Muscle layer of duodenum (tissue), 2 donors: ENCODE results near the gene DUSP5.

Experiments used
- H3K27ac ChIP-seq: one replicate; pipeline ENCODE4 v1.7.0; 2013; ENCODE audit warnings: mild to moderate bottlenecking, low read length
- H3K27me3 ChIP-seq: one replicate; pipeline ENCODE4 v1.7.0; 2013; ENCODE audit warnings: low read depth, mild to moderate bottlenecking, control low read depth, low read length
- H3K36me3 ChIP-seq, 2 donors: one replicate each; pipeline ENCODE4 v1.7.0; 2013; ENCODE audit warnings: low read length in 2 of 2, control low read depth in 1 of 2, mild to moderate bottlenecking in 1 of 2; ENCODE audit not compliant: insufficient read depth in 2 of 2, control insufficient read depth in 1 of 2
- H3K4me1 ChIP-seq, 2 donors: one replicate each; pipeline ENCODE4 v1.7.0; 2013; ENCODE audit warnings: low read length in 2 of 2, mild to moderate bottlenecking in 2 of 2, control low read depth in 1 of 2, moderate library complexity in 1 of 2; ENCODE audit not compliant: insufficient read depth in 2 of 2, control insufficient read depth in 1 of 2
- H3K4me3 ChIP-seq, 2 donors: one replicate each; pipeline ENCODE4 v1.7.0; 2013; ENCODE audit warnings: low read length in 2 of 2, low read depth in 1 of 2, mild to moderate bottlenecking in 1 of 2
- H3K9me3 ChIP-seq, 2 donors: one replicate each; pipeline ENCODE4 v1.7.0; 2013; ENCODE audit warnings: low read length in 2 of 2, control low read depth in 1 of 2, mild to moderate bottlenecking in 1 of 2; ENCODE audit not compliant: control insufficient read depth in 1 of 2
- donor health status: healthy.

Gene DUSP5

GRCh38 chr10:110483633-110484032, 14.1 kb upstream of the DUSP5 start:
- Histone ChIP-seq H3K27me3 (no peaks in the 10 kb centered on the region), H3K36me3 (no peaks in the 10 kb centered on the region), H3K4me3 (no peak overlapping the region), H3K27ac (no peak overlapping the region), H3K4me1 (no peaks in the 10 kb centered on the region), H3K9me3 (no peaks in the 10 kb centered on the region)

DNA sequence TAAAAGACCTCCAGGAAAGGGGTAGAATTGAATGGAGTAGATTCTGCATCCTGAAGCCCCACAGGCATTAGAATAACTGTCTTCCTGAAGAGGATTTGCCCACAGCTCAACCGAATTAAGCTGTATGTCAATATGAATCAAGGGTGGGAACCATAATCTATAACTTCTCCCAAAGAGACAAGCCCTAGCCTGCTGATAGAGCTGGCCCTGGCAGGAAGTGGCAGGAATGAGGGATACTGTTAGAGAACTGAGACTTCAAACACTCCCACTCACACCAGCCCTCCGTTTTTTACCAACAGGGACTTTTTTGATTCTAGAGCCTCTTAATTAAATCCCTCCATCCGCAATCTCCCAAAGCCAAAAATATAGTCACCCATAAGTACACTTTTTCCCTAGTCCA, 12.2 kb upstream of the DUSP5 start:
- Histone ChIP-seq H3K27ac (no peak overlapping the region), H3K27me3 (no peaks in the 10 kb centered on the region), H3K4me3 (no peak overlapping the region), H3K36me3 (no peaks in the 10 kb centered on the region), H3K9me3 (no peaks in the 10 kb centered on the region), H3K4me1 (no peaks in the 10 kb centered on the region)

DNA sequence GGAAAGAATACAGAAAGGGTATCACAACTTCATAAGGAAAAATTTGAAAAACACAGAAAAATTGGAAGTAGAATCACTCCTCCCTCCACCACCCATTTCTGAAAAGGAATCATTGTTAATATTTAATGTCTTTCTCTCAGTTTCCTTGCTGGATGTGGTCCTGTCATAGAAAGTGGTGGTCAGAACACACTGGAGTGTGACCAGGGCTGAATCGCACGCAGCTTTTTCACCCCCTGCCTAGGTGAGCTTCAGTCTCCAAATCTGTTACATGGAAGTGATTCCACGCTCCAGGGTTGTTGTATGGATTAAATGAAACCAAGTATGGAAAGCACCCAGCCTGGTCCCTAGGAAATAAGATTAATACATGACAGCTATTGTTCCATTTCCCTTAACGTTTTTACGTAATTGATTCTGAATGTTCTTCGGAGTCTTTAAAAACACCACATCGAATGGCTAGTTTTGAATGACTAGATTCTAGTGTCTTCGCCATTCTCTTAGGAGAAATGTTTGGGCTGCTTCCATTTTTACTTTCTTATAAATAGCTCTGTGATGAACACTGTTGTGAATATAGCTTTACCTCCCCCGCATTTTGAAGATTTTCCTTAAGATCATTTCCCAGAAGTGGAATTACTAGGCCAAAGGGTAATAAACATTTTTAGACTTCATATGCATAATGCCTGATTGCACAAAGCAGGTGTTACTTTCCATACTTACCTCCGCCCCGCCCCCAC, 10.9 kb upstream of the DUSP5 start:
- no peaks in the 10 kb centered on the region for H3K36me3 ChIP-seq
- H3K27ac ChIP-seq, result no peak overlapping the region
- no peaks in the 10 kb centered on the region for H3K27me3 ChIP-seq

DNA sequence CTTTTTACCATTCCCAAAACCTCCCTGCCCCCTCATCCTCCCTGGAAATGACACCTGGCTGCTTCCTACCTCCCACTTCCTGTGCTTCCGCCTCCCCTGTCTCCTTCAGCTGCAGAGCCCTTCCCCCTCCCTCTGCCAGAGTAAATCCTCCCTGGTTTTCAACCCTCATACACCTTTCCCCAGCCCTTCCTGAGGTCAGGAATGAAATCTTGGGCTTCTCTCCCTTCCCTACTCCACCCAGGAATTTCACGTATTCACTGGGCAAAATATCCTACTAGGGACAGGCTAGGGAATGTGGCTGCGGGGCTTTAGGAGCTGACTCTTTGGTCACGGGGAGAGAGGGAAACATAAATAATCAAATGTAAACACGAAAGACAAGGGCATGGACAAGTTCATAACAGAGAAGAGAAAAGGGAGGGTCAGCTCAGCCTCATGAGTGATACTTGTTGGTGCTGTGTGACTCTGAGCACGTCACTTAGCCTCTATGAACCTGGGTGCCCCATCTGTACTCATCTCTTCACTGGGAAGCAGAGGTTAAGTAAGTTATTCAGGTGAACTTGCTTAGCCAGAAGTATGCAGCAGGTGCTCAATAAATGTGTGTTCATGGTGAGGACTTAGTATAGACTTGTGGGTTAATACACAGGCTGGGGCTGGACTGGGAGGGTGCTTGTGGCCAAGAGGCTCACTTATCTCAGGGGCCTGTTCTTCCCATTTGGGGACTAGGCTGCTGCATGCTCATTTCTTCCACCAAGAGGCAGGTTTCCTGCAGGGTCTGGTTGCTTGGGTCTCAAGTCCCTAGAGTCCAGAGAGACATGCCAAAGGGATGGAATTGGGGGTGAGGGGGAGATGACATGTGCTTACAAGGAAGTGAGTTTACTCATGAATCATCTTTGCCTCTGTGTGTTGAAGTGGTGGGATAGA, 10.0 kb upstream of the DUSP5 start:
- Histone ChIP-seq H3K4me1 (no peaks in the 10 kb centered on the region), H3K9me3 (no peaks in the 10 kb centered on the region), H3K36me3 (no peaks in the 10 kb centered on the region), H3K27ac (no peak overlapping the region), H3K27me3 (no peaks in the 10 kb centered on the region), H3K4me3 (no peak overlapping the region)

More for the DNA sequence above, 10.9 kb upstream of the DUSP5 start:
- Histone ChIP-seq H3K9me3 (no peaks in the 10 kb centered on the region), H3K4me1 (no peaks in the 10 kb centered on the region), H3K4me3 (no peak overlapping the region)

GRCh38 chr10:110488332-110488681, 9.4 kb upstream of the DUSP5 start:
- Histone ChIP-seq H3K9me3 (no peaks in the 10 kb centered on the region), H3K4me1 (no peaks in the 10 kb centered on the region), H3K27ac (no peak overlapping the region), H3K4me3 (no peak overlapping the region), H3K36me3 (no peaks in the 10 kb centered on the region), H3K27me3 (no peaks in the 10 kb centered on the region)

DNA sequence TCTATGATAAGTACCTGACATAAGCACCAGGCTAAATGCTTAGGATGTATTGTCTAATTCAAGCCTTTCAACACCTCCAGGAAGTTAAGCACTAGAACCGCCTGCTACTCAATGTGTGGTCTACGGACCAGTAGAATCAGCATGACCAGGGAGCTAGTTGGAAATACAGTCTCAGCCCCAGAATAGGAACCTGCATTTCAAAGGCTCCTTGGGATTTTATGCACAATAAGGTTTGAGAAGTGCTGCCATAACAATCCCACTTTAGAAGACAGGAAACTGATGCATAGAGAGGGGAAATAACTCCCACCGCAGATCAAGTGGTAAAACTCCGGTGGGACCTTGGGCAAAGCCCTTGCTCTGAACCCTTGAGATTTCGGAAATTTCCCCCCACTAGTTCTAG, 8.8 kb upstream of the DUSP5 start:
- H3K4me3 ChIP-seq, result no peak overlapping the region
- H3K27ac ChIP-seq, result no peak overlapping the region
- H3K36me3 ChIP-seq, result no peaks in the 10 kb centered on the region
- H3K27me3 ChIP-seq, result no peaks in the 10 kb centered on the region
- H3K9me3 ChIP-seq, result no peaks in the 10 kb centered on the region
- H3K4me1 ChIP-seq, result no peaks in the 10 kb centered on the region

DNA sequence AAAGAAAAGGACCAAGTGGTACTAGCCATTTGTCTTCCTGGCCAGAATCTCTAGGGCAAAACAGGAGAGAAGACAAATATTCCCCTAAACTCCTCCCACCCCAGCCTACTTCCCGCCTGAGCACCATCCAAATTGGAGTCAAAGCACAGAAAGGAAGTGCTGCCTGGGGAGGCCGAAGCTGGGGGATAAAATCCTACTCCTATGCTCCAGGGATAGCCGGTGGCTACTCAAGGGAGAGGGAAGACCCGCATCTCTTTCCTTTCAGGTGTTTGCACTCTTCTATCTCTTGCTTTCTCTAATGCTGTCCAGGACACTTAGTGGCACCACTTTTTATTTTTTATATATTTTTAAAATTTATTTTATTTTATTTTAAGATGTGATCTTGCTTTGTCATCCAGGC, 7.1 kb upstream of the DUSP5 start:
- H3K27ac ChIP-seq, result no peak overlapping the region
- no peaks in the 10 kb centered on the region for H3K36me3 ChIP-seq
- no peaks in the 10 kb centered on the region for H3K4me1 ChIP-seq
- H3K27me3 ChIP-seq, result no peaks in the 10 kb centered on the region
- no peak overlapping the region for H3K4me3 ChIP-seq
- H3K9me3 ChIP-seq, result no peaks in the 10 kb centered on the region

DNA sequence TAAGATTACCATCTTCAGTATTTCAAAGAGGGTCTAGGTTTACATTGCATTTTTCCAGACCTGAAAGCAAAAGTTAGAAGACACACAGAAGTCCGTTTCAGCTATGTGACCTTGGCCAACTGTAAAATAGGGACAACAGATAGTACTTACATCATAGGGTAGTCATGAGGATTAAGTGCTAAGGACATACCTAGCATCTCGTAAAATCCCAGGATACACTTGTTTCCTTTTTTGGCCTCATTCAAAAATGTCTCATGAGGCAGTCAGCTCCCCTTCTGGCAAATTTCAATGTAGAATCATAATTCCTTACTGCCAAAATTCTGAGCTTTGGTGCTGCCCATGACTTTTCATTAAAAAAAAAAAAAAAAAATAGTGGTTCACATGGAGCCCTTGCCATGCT, 6.4 kb upstream of the DUSP5 start:
- H3K4me1 ChIP-seq, result peaks cover 0 to 5% of the 10 kb centered on the region in 2 donors
- no peak overlapping the region for H3K27ac ChIP-seq
- no peak overlapping the region for H3K4me3 ChIP-seq
- H3K36me3 ChIP-seq, result no peaks in the 10 kb centered on the region
- H3K9me3 ChIP-seq, result no peaks in the 10 kb centered on the region
- H3K27me3 ChIP-seq, result no peaks in the 10 kb centered on the region

DNA sequence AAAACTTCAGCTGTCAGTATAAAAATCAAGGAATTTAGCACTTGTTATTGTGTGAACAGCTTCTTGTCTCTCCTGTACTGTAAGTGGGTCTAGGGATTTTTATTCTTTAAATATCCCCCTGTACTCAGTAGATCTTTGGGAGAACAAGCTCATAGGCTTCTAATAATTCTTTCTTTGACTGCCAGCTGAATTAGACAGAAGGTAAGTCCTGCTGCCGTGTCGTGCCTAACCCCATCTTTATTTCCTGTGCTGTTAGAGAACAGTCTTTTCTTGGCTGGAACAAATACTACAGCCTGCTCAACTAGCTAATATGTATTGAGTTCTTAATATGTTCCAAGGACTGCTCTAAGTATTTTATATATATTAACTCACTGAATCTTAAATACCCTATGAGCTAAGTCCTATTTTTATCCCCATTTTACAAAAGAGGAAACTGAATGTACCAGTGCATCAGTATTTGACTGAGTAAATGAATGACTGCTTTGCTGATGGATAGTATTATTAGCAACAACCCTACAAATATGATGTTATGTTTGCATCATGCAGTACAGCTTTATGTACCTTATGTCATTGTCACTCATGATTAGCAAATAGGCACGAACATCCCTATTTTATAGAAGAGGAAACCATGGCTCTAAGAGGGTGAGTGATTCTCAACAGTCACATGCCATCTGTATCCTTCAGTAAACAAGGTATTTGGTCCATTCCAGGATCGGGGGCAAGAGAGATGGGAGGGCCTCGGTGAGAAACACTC, 5.5 kb upstream of the DUSP5 start:
- H3K27me3 ChIP-seq, result no peaks in the 10 kb centered on the region
- H3K9me3 ChIP-seq, result no peaks in the 10 kb centered on the region
- H3K36me3 ChIP-seq, result no peaks in the 10 kb centered on the region
- H3K27ac ChIP-seq, result no peak overlapping the region
- H3K4me1 ChIP-seq, result peaks cover 0 to 10% of the 10 kb centered on the region in 2 donors
- H3K4me3 ChIP-seq, result no peak overlapping the region

GRCh38 chr10:110493832-110494426, 3.8 kb upstream of the DUSP5 start:
- H3K4me1 ChIP-seq, result peaks cover 0 to 10% of the 10 kb centered on the region in 2 donors
- H3K27me3 ChIP-seq, result no peaks in the 10 kb centered on the region
- H3K9me3 ChIP-seq, result no peaks in the 10 kb centered on the region
- H3K27ac ChIP-seq, result no peak overlapping the region
- no peaks in the 10 kb centered on the region for H3K36me3 ChIP-seq
- H3K4me3 ChIP-seq, result no peak overlapping the region

GRCh38 chr10:110494532-110494931, 3.2 kb upstream of the DUSP5 start:
- peaks cover 0 to 10% of the 10 kb centered on the region in 2 donors for H3K4me1 ChIP-seq
- H3K27me3 ChIP-seq, result no peaks in the 10 kb centered on the region
- no peaks in the 10 kb centered on the region for H3K36me3 ChIP-seq
- H3K27ac ChIP-seq, result no peak overlapping the region
- H3K9me3 ChIP-seq, result no peaks in the 10 kb centered on the region
- H3K4me3 ChIP-seq, result no peak overlapping the region
